NCI-H345 treated with DMSO at 0.1 percent for 48 hours (cell line): Measurements from ENCODE around the gene CEP290.
"Not testable (repeated sequence)": the region's sequence is repeated elsewhere in the genome, so short reads cannot be mapped to it uniquely, and the experiment has no call there.

Experiments used
- DNase-seq: peaks from one replicate; lab custom pipeline; 2025; ENCODE audit not compliant: unreplicated experiment; lab: John Stamatoyannopoulos, UW

CEP290 gene

DNA sequence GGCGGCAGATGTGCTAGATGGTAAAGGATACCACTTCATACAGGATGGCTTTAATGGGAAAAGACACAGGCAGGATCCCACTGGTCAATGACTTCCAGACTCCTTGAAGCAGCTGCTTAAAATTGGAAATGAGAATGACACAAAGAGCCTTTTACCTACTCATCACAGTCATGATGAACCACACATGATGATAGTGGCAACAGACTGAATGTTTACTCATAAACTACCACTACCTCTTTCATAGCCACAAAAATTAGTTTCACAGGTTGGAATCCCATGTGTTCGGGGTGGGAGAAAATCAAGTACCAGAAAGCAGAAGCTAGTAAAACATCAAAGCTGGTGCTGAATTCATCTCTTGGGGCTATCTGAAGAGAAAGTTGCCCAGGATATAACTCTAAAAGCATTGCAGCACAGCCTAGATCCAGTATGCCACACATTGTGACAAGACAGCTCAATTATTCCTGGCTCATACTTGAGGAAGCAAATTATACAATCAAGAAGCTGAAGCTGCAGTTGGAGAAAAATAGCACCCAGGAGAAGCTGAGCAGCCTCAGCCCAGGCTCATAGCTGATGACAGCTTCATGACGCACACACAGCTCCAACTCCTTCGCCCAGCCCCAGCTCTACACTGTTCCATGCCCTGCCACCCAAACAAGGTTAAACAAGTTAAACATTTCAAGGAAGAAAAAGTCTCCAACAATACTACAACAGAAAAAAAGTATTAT lies 83.7 kb downstream of the CEP290 start:
- DNase-seq, result no peak

DNA sequence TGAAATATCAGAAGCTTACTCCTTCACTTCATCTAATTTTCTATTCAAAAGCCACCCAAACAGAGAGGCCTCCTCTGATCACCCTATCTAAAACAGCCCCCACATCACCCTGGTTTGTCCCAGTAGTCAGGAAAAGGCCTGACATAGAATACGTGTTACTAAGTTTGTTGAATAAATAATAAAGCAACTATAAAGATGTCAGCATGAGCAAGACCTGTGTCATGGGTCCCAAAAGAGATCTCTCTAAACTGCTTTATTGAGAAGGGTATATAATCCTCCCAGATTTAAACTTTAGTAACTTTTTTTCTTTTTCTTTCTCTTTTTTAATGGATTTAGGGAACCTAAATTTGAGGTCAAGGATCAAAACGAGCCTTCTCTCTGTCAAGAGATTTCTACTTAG lies 85.3 kb downstream of the CEP290 start:
- DNase-seq, result no peak

DNA sequence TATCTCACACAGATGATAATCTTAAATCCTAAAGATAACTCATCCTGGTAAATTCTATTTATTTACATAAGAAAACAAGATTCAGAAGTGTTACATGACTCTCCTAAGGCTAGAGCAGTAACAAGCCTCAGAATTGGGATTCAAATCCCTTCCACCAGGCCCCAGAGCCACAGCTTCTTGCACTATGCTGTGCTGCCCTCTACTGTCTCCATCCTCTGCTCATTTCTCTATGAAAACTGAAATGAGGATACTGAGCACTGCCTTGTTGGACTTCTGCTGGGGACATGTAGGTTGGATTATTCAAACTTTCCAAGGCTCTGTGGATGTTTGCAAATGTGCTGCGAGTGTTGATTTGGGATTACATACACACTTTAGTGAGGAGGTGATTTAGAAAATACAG lies 89.2 kb downstream of the CEP290 start:
- no peak for DNase-seq

DNA sequence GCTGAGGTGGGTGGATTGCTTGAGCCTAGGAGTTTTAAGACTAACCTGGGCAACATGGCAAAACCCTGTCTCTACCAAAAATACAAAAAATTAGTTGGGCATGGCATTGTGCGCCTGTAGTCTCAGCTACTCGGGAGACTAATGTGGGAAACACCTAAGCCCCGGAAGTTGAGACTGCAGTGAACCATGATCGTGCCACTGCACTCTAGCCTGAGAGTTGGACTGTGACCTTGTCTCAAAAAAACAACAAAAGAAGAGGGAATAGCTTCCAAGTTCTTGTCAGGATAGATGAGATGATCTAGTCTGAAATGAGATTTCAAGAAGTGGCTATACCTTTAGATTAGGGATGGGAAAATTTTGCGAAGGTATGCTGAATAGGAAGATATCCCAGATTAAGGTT lies 97.9 kb downstream of the CEP290 start:
- DNase-seq, result no peak

DNA sequence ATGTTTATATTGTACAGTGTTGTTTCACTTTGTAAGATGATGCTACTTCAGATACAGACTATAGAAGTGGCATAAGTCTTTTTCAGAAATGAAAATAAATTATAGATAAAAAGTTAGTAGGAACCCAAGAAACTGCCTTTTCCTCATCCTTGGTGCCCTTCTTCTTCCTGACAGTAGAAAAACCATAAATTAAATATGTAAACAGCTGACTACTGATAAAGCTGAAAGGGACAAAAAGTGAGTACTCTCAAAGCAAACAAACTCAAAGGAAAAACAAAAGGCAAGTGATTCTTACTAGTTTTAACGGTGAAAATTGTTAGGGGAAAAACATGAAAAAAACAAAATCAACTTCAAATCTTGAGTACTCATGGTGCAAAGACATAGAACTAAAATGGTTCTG lies 104.1 kb downstream of the CEP290 start:
- no peak for DNase-seq

DNA sequence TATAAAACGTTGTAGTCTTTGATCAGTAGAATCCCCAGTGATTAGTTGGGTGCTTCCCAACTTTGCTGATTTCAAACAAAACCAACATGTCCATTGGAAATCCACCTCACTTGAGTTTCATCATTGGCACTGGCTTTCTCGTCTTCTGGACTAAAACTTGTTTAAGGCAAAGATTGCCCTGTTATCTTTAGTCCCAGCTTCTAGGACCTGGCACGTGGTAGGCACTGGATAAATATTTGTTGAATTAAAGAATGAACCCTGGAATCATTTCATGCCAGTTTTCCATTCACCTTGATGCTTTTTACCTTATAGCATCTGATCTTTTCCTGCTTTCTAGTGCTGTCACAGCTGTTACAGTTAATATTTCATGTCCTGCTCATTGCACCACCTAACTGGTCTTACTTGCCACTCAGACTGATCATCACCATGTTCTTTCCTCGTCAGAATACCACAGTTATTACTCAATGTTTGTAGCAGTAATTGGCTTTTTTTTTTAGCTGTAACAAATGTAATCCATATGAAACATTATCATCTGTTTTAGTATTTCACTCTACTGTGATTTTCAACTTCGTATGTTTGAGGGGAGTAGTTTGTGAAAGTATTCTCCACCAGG lies 105.4 kb downstream of the CEP290 start:
- DNase-seq, result no peak

DNA sequence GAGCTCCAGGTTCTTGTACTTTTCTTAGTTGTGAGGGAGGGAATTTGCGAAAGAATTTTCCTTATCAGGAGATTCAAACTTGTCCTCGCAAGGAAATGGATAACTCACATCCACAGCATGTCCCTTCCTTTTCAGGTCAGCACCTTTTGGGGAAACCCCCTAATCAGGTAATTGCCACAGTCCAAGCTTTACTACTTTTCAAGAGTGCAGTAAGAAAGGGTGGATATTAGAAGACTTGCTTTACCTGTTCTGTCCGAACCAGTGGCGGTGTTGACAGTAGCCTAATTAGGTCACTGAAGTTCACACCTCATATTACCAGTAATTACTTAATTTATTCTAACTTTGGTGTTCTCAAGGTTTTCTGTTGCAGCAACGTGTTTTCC lies 106.0 kb downstream of the CEP290 start:
- no peak for DNase-seq

DNA sequence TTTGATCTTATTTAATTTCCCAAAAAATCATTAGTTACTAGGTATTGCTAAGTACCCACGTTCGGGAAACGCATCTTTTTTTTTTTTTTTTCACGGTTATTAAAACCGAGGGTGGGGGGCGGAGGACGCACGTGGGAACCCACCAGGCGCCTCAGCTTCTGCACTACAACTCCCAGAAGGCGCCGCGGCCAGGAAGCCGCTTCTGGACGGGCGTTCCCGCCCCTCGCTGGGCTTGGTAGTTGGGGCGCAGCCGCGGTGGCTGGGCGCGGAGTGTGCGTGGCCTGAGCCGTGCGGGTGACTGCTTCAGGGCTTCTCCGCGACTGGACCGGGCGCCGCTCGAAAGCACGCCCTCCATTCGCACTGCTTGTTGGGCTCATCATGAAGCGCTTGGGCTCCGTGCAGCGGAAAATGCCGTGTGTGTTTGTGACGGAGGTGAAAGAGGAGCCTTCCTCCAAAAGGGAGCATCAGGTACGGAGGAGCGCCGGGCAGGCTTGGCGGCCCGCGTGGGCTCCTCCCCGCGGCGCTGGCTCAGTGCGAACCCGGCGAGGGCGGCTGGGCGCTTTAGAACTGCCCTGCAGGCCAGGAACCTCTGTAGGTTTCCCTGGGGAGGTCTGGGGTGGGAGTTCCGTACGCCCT lies 106.5 kb downstream of the CEP290 start:
- DNase-seq, result peak; percentile 75

DNA sequence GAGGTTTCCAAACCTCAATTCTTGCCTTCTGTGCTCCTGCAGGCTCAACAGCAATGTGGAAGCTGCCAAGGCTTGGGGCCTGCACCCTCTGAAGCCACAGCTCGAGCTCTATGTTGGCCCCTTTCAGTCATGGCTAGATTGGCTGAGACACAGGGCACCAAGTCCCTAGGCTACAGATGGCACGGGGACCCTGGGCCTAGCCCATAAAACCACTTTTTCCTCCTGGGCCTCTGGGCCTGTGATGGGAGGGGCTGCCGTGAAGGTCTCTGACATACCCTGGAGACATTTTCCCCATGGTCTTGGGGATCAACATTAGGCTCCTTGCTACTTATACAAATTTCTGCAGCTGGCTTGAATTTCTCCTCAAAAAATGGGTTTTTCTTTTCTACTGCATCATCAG lies 110.7 kb downstream of the CEP290 start:
- not testable (repeated sequence) for DNase-seq

DNA sequence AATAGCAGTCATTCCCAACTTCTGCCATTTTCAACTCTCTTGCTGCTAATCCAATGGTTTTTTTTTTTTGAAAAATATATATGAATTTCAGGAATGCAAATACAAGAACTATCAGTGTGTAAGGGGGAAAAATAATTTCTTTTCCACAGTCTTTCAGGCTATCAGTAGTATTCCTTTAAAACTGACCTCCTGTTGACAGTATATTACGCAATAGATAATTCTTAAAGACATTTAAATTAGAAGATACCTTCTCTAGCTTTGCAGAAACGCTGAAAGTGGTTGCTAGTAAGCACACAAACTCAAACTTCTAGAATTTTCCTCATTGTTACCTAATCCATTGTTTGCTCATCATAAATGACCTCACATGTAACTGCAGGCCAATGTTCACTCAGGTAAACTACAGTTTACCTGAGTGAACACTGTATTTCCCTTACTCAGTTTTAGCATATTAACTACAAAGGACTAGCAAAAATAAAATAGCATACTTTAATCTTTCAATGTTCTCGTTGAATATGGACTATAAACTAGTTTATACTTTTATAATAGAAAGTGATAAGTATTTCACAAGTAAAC lies 112.7 kb downstream of the CEP290 start, which contains the start of gene C12orf50:
C12orf50 (minus strand) TSS at position 309 of the 573 bp plus-strand sequence. CDS start 2,439 bp downstream, outside the sequence.
- no peak for DNase-seq

DNA sequence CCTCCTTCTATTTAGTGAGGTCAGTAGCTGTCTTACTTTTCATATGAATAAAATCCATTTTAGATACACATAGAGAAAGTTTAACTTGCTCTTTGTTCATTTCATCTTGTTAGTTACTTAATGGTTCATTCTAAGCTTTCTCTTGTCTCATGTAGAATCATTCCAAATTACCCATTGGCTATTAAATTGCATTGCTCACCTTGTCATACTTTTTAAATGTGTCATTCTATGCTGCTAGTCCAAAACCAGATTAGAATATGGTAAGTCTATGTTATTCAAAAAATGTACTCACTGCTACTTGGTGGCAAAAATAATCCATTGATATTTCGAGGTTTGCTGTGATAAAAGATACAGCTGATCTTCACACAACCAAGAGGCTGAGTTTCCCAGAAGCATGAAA lies 115.7 kb downstream of the CEP290 start:
- no peak for DNase-seq

DNA sequence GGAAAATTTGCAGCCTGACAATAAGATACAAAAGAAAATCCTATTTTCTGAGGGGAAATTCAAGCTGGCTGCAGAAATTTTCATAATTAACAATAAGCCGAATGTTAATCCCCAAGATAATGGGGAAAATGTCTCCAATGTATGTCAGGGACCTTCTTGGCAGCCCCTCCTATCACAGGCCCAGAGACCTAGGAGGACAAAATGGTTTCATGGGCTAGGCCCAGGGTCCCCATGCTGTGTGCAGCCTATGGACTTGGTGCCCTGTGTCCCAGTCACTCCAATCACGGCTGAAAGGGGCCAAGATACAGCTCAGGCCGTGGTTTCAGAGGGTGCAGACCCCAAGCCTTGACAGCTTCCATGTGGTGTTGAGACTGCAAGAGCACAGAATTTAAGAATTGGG lies 123.9 kb downstream of the CEP290 start:
- DNase-seq, result no peak

DNA sequence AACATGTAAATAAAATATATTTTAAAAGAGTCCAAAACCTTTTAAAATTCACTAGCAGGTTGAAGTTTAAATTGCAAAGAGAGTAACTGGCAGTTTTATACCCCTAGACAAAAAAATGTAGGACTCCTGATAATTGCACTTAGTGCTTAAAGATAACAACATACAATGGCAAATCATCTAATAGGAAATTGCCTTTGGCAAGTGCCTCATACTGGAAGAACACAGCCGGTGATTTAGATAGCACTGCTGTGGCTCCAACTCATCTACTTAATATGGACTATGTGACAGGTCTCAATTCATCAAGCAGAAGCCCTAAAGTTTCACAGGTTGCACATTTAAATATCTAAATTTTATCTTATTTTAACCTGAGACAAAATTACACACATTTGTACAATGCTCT lies 126.1 kb downstream of the CEP290 start:
- no peak for DNase-seq

DNA sequence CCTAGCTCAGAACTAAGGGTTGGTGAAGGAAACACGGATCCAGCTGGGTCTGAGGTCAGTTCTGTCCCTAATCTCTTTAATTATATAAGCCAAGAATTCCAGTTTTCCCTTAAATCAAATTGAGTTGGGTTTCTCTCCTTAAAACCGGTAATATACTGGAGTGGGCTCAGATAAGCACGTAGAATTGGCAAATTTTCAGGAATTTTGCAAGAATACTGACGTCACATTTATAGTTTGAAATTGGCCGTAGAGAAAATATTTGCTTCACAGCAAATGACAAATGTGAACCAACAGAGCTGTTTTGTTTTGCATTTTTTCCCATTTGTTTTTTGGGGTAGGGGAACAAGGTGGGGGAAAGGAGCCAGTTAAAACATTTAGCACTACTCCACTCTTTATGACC lies 130.1 kb downstream of the CEP290 start:
- no peak for DNase-seq

DNA sequence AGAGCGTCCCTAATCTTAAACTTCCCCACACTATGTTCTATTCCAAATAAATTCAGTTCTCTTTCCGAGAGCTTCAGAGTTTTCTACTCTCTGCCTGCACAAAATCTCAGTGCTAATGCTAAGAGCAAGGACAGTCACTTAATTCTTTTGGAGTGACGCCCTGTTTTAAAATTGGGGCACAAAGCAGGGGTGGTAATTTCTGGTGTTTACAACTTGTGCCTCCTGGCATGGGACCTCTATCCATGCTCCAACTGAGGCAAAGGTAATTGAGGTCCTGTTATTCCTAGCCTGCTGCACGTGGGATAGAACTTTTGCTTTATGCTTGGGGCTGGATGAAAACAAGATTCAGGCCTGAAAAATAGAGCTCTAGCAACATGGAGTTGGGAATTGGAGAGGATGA lies 135.5 kb downstream of the CEP290 start:
- no peak for DNase-seq

DNA sequence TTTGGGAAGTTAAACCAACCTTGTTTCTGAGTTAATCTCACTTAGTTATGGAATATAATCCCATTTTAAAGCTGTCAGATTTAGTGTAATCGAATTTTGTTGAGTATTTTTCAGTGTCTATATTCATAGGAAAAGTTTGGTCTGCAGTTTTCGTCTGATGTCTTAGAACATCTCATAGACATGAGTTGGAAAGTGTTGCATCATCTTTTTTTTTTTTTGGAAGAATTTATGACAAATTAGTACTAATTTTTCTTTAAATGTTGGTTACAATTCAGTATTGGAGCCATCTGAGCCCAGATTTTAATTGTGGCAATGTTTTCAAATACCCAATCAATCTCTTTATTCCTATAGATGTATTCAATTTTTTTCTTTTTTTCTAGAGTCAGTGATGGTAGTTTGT lies 140.6 kb downstream of the CEP290 start:
- DNase-seq, result no peak
